ENCODE results near the gene NOP16.

DNA sequence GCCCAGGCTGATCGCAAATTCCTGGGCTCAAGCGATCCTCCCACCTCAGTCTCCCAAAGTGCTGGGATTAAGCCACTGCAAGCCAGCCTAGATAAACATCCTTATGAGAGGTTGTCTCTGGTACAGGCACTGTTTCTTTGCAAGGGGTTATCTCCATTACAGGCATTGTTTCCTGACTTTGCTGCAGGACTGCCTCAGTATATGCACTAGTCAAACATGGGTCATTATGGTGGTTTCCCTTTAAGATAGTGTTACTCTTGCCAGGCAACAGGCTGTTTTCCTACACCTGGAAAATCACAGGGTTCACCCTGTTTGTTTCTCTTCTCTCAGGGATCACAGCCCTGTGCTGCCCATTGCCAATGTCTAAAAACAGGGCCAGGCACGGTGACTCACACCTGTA is 35.8 kb upstream of the NOP16 start:
- TF ChIP-seq, protein P1, sequence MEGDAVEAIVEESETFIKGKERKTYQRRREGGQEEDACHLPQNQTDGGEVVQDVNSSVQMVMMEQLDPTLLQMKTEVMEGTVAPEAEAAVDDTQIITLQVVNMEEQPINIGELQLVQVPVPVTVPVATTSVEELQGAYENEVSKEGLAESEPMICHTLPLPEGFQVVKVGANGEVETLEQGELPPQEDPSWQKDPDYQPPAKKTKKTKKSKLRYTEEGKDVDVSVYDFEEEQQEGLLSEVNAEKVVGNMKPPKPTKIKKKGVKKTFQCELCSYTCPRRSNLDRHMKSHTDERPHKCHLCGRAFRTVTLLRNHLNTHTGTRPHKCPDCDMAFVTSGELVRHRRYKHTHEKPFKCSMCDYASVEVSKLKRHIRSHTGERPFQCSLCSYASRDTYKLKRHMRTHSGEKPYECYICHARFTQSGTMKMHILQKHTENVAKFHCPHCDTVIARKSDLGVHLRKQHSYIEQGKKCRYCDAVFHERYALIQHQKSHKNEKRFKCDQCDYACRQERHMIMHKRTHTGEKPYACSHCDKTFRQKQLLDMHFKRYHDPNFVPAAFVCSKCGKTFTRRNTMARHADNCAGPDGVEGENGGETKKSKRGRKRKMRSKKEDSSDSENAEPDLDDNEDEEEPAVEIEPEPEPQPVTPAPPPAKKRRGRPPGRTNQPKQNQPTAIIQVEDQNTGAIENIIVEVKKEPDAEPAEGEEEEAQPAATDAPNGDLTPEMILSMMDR (IDR thresholded peaks at IDR 0.05), result no peak
- TF ChIP-seq POLR2A (IDR thresholded peaks at IDR 0.05) (no peak), POLR2AphosphoS5 (IDR thresholded peaks at IDR 0.05) (no peak)
